ENCODE measurements around the gene SF3B1. TPM values are rescaled to one million over a fixed set of nuclear protein-coding genes. Genes with fewer than 3 reads are reported as not detected.

SF3B1 gene
- total RNA-seq = 419 TPM

DNA sequence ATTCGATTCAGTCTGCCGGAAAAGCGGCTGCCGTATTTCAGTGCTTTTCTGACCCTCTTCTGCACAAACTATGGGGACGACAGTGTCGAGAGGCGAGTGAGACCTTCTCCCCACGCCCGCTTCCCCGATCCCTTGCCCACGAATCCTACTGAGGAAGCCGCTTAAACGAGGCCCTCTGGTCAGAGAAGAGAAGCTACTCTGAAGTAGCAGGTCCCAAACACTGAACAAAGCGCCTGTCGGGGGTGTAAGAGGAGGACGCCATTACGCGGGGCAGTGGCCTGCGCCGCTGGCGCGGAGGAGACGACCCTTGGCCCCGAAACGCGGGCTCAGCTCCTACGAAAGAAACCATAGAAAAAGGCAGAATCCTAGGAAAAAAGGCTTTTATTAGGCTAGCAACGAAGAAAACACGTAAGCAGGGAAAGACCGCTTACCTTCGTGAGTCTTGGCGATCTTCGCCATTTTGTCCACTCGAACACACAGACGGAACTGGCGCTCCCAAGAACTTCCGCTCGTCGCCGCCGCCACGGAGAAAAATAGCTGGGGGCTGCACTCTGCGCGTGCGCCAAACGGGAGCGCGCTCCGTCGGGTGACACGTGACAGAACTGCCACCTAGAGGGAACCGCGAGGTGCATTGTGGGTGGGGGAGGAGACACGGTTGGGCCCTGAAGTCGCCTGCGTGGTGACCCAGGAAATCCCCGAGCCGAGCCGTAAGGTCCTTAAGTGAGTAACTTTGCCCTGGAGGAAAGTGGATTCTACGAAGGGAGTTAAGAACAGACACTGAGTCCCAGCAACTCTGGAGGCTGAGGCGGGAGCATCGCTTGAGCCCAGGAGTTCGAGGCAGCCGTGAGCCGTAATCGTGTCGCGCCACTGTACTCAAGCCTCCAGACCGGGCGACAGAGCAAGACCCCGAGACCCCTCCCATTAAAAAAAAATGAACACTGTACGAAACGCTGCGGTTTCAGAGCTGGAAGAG, at the start of gene SF3B1:
SF3B1 (minus strand) TSS at position 488 of the 973 bp plus-strand sequence; CDS start at position 459, 29 bp downstream.

GRCh38 chr2:197453123-197453913, 18.5 kb upstream of the SF3B1 start, which contains the start of gene COQ10B:
TSS of gene COQ10B (plus strand) at chr2:197453552. CDS start at chr2:197453561, 9 bp downstream.

Small RNA genes lying within 50 kb of the gene (small RNA-seq; reads per million reads assigned to genes)
- gene RF00394 (ENCODE audit: low replicate concordance) (not detected), gene RNU6-1029P (ENCODE audit: low replicate concordance) (not detected)

Other genes with a start within 250 kb of the SF3B1 start
- gene ANKRD44, start 124.2 kb downstream of the SF3B1 start, total RNA-seq = 44.1 TPM
- 16.2 TPM for gene COQ10B, start 18.5 kb upstream of the SF3B1 start, total RNA-seq
- gene HSPD1, start 64.8 kb upstream of the SF3B1 start, total RNA-seq = 343 TPM
- 174 TPM for gene HSPE1, start 65.4 kb upstream of the SF3B1 start, total RNA-seq
- gene MOB4, start 81.0 kb upstream of the SF3B1 start, total RNA-seq = 40.2 TPM
- gene RFTN2, start 240.6 kb upstream of the SF3B1 start, total RNA-seq = 12.9 TPM